ENCODE data around the gene KRTAP9-1.
"Not testable (repeated sequence)": the region's sequence is repeated elsewhere in the genome, so short reads cannot be mapped to it uniquely, and the experiment has no call there.

- not testable (repeated sequence) for TF ChIP-seq POLR2A (IDR thresholded peaks at IDR 0.05); CTCF (IDR thresholded peaks at IDR 0.05 in 8 of 11, conservative IDR thresholded peaks at IDR 0.05 in 3 of 11); POLR2AphosphoS5 (IDR thresholded peaks at IDR 0.05)
These were observed 47.4 kb downstream of the KRTAP9-1 start for GRCh38 chr17:41237116-41237515.
